Colonic mucosa (tissue), 4 donors: ENCODE results near the gene ESAM. TPM values are rescaled to one million over a fixed set of nuclear protein-coding genes. Genes with fewer than 3 reads are reported as not detected.
A peak's percentile ranks its signal among the peaks of the same experiment; 100 is the strongest.

Experiments
- DNase-seq: peaks from one replicate; pipeline ENCODE4 v3.0.0-alpha.2; 2020
- H3K27ac ChIP-seq: fragments of 200-600 bp; one replicate; pipeline ENCODE4 v1.8.0; 2021
- H3K27me3 ChIP-seq: fragments of 200-600 bp; one replicate; pipeline ENCODE4 v1.8.0; 2021
- H3K36me3 ChIP-seq: fragments of 200-600 bp; one replicate; pipeline ENCODE4 v1.8.0; 2021
- H3K4me1 ChIP-seq: fragments of 200-600 bp; one replicate; pipeline ENCODE4 v1.8.0; 2021; ENCODE audit warnings: mild to moderate bottlenecking
- H3K4me3 ChIP-seq: fragments of 200-600 bp; one replicate; pipeline ENCODE4 v1.8.0; 2021
- H3K9ac ChIP-seq, 2 donors: one replicate each; pipeline ENCODE4 v1.7.0; 2013; ENCODE audit warnings: control low read depth in 2 of 2, low read depth in 2 of 2, low read length in 2 of 2
- H3K9me3 ChIP-seq: fragments of 200-600 bp; one replicate; pipeline ENCODE4 v1.8.0; 2021
- CTCF ChIP-seq: fragments of 200-600 bp; IDR thresholded peaks from one replicate; pipeline ENCODE4 v1.8.0; 2022; ENCODE audit warnings: antibody characterized with exemption, mild to moderate bottlenecking
- intact Hi-C: fragments of 100-400 bp; cut with DNase I; formaldehyde crosslinking; loops from one replicate; pipeline ENCODE4 v1.14.1; 2022
- total RNA-seq, 2 donors: library from RNA; stranded (reverse); fragmentation: NEBNext Ultra II Directional in 1 of 2; extraction: Animal tissue kit (Norgen Biotek cat#: 25700) in 1 of 2; gene quantifications; one replicate each; pipeline ENCODE4 v1.2.1, GENCODE V29; 2021
- donor health status: healthy.
- donor health status: DM: no; HTN: no; CAD: no.
- donor health status: DM: no; HTN: no; CAD: no.

Gene ESAM
- total RNA-seq, 2 donors from 2014 or later, result 10.4 to 15.7 TPM

DNA sequence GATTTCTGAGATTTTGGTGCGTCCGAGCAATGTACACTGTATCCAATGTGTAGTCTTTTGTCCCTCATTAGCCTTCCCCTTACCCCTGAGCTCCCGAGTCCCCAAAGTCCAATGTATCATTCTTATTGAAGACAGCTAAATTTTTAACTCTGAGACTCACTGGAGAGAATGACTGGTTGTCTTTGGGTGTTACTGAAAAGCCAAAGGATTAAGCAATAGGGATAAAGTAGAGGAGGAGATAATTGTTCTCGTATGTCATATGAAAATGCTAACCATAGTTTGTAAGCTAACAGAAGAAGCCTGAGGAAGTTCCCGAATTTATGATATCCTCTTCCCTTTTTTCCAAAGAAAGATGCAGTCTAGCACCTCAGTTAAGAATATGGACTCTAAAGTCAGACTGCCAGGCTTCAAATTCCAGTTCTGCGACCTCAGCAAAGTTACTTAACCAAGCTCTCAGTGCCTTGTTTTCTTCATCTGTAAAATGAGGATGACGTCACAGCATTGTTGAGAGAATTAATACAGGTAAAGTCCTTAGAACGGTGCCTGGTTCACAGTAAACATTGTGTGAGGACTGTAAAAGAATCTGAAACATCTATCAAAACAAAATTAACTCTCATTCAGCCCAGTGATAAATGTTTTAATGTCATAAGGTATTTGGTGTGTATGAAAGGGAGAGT, 39.7 kb upstream of the ESAM start:
- Histone ChIP-seq H3K9me3 (no peaks in the 10 kb centered on the region), H3K27me3 (no peaks in the 10 kb centered on the region), H3K36me3 (no peaks in the 10 kb centered on the region), H3K27ac (no peak overlapping the region), H3K9ac (no peak overlapping the region), H3K4me3 (no peak overlapping the region), H3K4me1 (peaks cover 10% of the 10 kb centered on the region)
- intact Hi-C loops, result loop anchor here (5.0 kb wide), 1 partner anchor 36 kb away; no protein-coding TSS in a partner anchor
- DNase-seq, result no peak
- TF ChIP-seq CTCF, result no peak

DNA sequence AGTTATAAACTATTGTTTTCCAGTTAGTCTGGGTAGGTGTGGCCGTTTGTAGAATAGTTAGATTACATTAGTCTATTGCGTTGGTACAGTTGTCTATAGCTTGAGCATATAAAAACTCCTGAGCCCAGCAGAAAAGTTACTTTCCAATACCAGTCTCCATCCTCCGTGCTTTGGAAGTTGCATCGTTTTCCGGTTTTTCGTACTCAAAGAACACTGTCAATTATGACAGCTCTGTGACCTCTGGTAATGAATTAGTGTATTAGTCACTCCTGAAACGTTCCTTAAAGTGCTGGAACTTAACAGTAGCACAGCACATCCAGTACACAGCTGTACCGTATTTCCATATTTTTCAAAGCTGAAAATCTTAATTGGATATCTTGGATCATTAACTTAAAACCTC, 38.9 kb upstream of the ESAM start:
- H3K9me3 ChIP-seq, result no peaks in the 10 kb centered on the region
- no peak for DNase-seq
- intact Hi-C loops, result loop anchor here (5.0 kb wide), 1 partner anchor 36 kb away; no protein-coding TSS in a partner anchor
- H3K36me3 ChIP-seq, result no peaks in the 10 kb centered on the region
- no peaks in the 10 kb centered on the region for H3K27me3 ChIP-seq
- peak overlapping the region; percentile 89 for H3K4me3 ChIP-seq
- peak overlapping the region in 1 of 2 donors; percentile 87 for H3K9ac ChIP-seq
- peak overlapping the region; percentile 93 for H3K27ac ChIP-seq
- TF ChIP-seq CTCF, result no peak
- peaks cover 10% of the 10 kb centered on the region for H3K4me1 ChIP-seq

- H3K4me1 ChIP-seq, result peaks cover 10% of the 10 kb centered on the region
- intact Hi-C loops, result loop anchor here (5.0 kb wide), 1 partner anchor 37 kb away; no protein-coding TSS in a partner anchor
- no peaks in the 10 kb centered on the region for H3K27me3 ChIP-seq
- H3K9ac ChIP-seq, result peak within 1 kb of the TSS; percentile 82 to 87
- no peaks in the 10 kb centered on the region for H3K36me3 ChIP-seq
- peak; percentile 81 for DNase-seq
- no peaks in the 10 kb centered on the region for H3K9me3 ChIP-seq
- peak within 1 kb of the TSS; percentile 93 for H3K27ac ChIP-seq
- no peak for TF ChIP-seq CTCF
- H3K4me3 ChIP-seq, result peak within 1 kb of the TSS; percentile 89
These were observed 38.3 kb upstream of the ESAM start, which contains the start of gene MSANTD2 for GRCh38 chr11:124800226-124800929. TSS of gene MSANTD2 (minus strand) at chr11:124800406. CDS start at chr11:124800380, 26 bp downstream.

GRCh38 chr11:124799348-124800225, 37.5 kb upstream of the ESAM start:
- Histone ChIP-seq H3K4me1 (peaks cover 10% of the 10 kb centered on the region), H3K9me3 (no peaks in the 10 kb centered on the region), H3K9ac (peak overlapping the region; percentile 78 to 87), H3K27me3 (no peaks in the 10 kb centered on the region), H3K27ac (peak overlapping the region; percentile 93), H3K4me3 (peak overlapping the region; percentile 89), H3K36me3 (no peaks in the 10 kb centered on the region)
- DNase-seq, result peak; percentile 52
- intact Hi-C loops, result loop anchor here (5.0 kb wide), 1 partner anchor 38 kb away; no protein-coding TSS in a partner anchor
- TF ChIP-seq CTCF, result no peak

GRCh38 chr11:124798991-124799347, 36.9 kb upstream of the ESAM start:
- Histone ChIP-seq H3K9me3 (no peaks in the 10 kb centered on the region), H3K9ac (peak overlapping the region; percentile 78 to 87), H3K4me1 (peaks cover 10% of the 10 kb centered on the region), H3K4me3 (peak overlapping the region; percentile 89), H3K27me3 (no peaks in the 10 kb centered on the region), H3K27ac (peak overlapping the region; percentile 93), H3K36me3 (no peaks in the 10 kb centered on the region)
- peak; percentile 33 for DNase-seq
- no peak for TF ChIP-seq CTCF
- intact Hi-C loops, result no loop called here
